ENCODE results near the gene FCGR3B.
"Not testable (repeated sequence)": the region's sequence is repeated elsewhere in the genome, so short reads cannot be mapped to it uniquely, and the experiment has no call there.

- not testable (repeated sequence) for TF ChIP-seq CTCF (conservative IDR thresholded peaks at IDR 0.05 in 1 of 2, IDR thresholded peaks at IDR 0.05 in 1 of 2; ENCODE audit: extremely low read depth in 1 of 2, insufficient read depth in 1 of 2, low read depth in 1 of 2, low read length in 2 of 2); EZH2 (IDR thresholded peaks at IDR 0.05; ENCODE audit: borderline replicate concordance, low read length)
These were observed 27.5 kb upstream of the FCGR3B start for GRCh38 chr1:161658524-161658923.

Measured in mammary epithelial cell (primary cell).